Measurements from ENCODE around the gene LINGO1. TPM values are rescaled to one million over a fixed set of nuclear protein-coding genes. Genes with fewer than 3 reads are reported as not detected.

LINGO1 gene
- total RNA-seq, 1 donor from 2014 or later: 18.3 TPM

- Histone ChIP-seq H3K9me3 (peaks cover 0 to 3% of the 10 kb centered on the region in 2 donors), H3K4me3 (no peak overlapping the region), H3K36me3 (no peaks in the 10 kb centered on the region), H3K27ac (no peak overlapping the region), H3K4me1 (no peaks in the 10 kb centered on the region), H3K27me3 (no peaks in the 10 kb centered on the region)
- intact Hi-C loops (cut with DNase I): no loop called here
- DNase-seq (ENCODE audit: low spot score in 2 of 2): no peak
- TF ChIP-seq CTCF (IDR thresholded peaks at IDR 0.05): no peak
Measured at GRCh38 chr15:77653832-77654480, 21.2 kb upstream of the LINGO1 start.

DNA sequence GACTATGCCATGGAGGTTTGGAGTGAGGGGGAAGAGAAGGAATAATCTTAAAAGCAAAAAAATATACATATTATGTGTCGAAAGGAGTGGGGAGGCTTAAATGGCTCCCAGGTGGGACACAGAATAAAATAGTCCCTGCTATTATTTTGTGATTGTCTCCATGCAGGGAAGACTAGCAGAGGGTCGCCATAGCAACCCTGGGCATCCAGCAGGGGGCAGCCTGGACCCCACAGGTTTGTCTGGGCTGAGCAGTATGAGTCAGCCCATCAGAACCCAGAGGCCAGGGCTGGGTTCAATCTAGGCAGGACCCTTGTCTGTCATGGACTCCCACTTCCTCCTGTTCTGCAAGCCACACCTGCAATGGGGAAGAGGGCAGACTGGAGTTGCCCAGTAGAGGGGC, 17.6 kb upstream of the LINGO1 start:
- peaks cover 0 to 3% of the 10 kb centered on the region in 2 donors for H3K9me3 ChIP-seq
- DNase-seq (ENCODE audit: low spot score in 2 of 2): no peak
- intact Hi-C loops (cut with DNase I): no loop called here
- H3K27me3 ChIP-seq: no peaks in the 10 kb centered on the region
- no peaks in the 10 kb centered on the region for H3K36me3 ChIP-seq
- no peak for TF ChIP-seq CTCF (IDR thresholded peaks at IDR 0.05)
- H3K27ac ChIP-seq: no peak overlapping the region
- H3K4me3 ChIP-seq: no peak overlapping the region
- no peaks in the 10 kb centered on the region for H3K4me1 ChIP-seq

DNA sequence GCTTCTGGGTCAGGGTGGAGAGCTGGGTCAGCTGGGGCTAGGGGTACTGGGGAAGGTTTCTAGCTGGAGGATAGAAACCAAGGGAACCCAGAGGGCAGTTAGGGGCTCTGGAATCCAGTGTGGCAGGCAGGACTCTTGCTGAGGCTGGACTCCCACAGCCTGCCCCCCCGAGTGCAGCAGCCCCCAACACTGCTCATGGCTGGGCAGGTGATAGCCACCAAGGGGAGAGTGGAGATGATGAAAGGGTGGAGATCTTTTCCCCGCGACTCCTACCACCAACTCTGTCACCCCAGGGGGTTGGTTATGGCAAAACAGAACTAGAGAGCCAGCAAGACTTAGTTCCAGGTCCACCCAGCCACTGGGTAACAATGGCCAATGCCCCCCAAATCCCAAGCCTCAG, 16.9 kb upstream of the LINGO1 start:
- DNase-seq (ENCODE audit: low spot score in 2 of 2): no peak
- no peak overlapping the region for H3K27ac ChIP-seq
- no peaks in the 10 kb centered on the region for H3K27me3 ChIP-seq
- no peaks in the 10 kb centered on the region for H3K36me3 ChIP-seq
- H3K4me3 ChIP-seq: no peak overlapping the region
- peaks cover 0 to 3% of the 10 kb centered on the region in 2 donors for H3K9me3 ChIP-seq
- no peaks in the 10 kb centered on the region for H3K4me1 ChIP-seq
- intact Hi-C loops (cut with DNase I): no loop called here
- TF ChIP-seq CTCF (IDR thresholded peaks at IDR 0.05): no peak

- no peak for TF ChIP-seq CTCF (IDR thresholded peaks at IDR 0.05)
- no peaks in the 10 kb centered on the region for H3K27me3 ChIP-seq
- intact Hi-C loops (cut with DNase I): no loop called here
- H3K9me3 ChIP-seq: peaks cover 0 to 2% of the 10 kb centered on the region in 2 donors
- no peak for DNase-seq (ENCODE audit: low spot score in 2 of 2)
- H3K36me3 ChIP-seq: no peaks in the 10 kb centered on the region
- no peak overlapping the region for H3K27ac ChIP-seq
- H3K4me1 ChIP-seq: no peaks in the 10 kb centered on the region
- no peak overlapping the region for H3K4me3 ChIP-seq
Measured at GRCh38 chr15:77649017-77649416, 16.3 kb upstream of the LINGO1 start.

GRCh38 chr15:77647961-77648360, 15.2 kb upstream of the LINGO1 start:
- no peak for DNase-seq (ENCODE audit: low spot score in 2 of 2)
- Histone ChIP-seq H3K9me3 (no peaks in the 10 kb centered on the region), H3K36me3 (no peaks in the 10 kb centered on the region), H3K4me1 (no peaks in the 10 kb centered on the region), H3K4me3 (no peak overlapping the region), H3K27me3 (no peaks in the 10 kb centered on the region), H3K27ac (no peak overlapping the region)
- no peak for TF ChIP-seq CTCF (IDR thresholded peaks at IDR 0.05)
- intact Hi-C loops (cut with DNase I): no loop called here

Measured in ascending aorta (tissue), 2 donors.